NB4 (cell line): ENCODE data around the gene CRISP3.

ENCODE experiments used
- MYC ChIP-seq: IDR thresholded peaks from 2 replicates; pipeline ENCODE4 v1.6.1; 2011; ENCODE audit warnings: low read depth, low read length
- POLR2A ChIP-seq: IDR thresholded peaks from 2 replicates; pipeline ENCODE4 v1.6.1; 2011; ENCODE audit warnings: mild to moderate bottlenecking; ENCODE audit not compliant: insufficient read length; ENCODE audit errors: extremely low read depth
- TF ChIP-seq, protein P1 (sequence below): IDR thresholded peaks from one replicate; pipeline ENCODE4 v1.5.1; 2012; ENCODE audit warnings: low read depth, low read length
- TF ChIP-seq, protein P2 (sequence below): IDR thresholded peaks from 2 replicates; pipeline ENCODE4 v1.6.1; 2011; ENCODE audit warnings: low read depth, low read length

DNA sequence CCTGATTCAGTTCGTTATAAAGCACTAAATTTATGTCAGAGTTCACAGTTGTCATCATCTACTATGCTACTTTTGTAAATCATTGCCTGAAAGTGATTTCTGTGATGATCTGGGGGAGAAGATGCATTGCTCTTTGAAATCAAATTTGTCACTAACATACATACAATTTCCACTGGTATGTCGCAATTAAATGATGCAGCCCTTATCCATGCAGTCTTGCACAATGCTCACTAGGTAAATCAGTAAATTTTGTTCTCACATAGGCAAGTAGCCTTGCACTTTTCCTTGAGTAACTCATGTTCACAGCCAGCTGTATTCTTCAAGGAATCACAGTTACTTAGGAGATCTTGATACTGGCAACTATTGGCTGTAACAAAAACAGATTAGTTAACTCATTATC, 51.7 kb downstream of the CRISP3 start:
- TF ChIP-seq, protein P1, sequence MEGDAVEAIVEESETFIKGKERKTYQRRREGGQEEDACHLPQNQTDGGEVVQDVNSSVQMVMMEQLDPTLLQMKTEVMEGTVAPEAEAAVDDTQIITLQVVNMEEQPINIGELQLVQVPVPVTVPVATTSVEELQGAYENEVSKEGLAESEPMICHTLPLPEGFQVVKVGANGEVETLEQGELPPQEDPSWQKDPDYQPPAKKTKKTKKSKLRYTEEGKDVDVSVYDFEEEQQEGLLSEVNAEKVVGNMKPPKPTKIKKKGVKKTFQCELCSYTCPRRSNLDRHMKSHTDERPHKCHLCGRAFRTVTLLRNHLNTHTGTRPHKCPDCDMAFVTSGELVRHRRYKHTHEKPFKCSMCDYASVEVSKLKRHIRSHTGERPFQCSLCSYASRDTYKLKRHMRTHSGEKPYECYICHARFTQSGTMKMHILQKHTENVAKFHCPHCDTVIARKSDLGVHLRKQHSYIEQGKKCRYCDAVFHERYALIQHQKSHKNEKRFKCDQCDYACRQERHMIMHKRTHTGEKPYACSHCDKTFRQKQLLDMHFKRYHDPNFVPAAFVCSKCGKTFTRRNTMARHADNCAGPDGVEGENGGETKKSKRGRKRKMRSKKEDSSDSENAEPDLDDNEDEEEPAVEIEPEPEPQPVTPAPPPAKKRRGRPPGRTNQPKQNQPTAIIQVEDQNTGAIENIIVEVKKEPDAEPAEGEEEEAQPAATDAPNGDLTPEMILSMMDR, result no peak
- TF ChIP-seq POLR2A (no peak), MYC (no peak)
- TF ChIP-seq, protein P2, sequence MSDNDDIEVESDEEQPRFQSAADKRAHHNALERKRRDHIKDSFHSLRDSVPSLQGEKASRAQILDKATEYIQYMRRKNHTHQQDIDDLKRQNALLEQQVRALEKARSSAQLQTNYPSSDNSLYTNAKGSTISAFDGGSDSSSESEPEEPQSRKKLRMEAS, result no peak
